H1 (cell line): ENCODE data around the gene SPATA31D4. TPM values are rescaled to one million over a fixed set of nuclear protein-coding genes. Genes with fewer than 3 reads are reported as not detected.

Experiments used
- CHD7 ChIP-seq: fragments of 300-600 bp; sonication (generic); IDR thresholded peaks from 2 replicates; pipeline ENCODE4 v1.7.1; 2012; ENCODE audit warnings: low read length, moderate library complexity, mild to moderate bottlenecking, inconsistent platforms; ENCODE audit not compliant: insufficient replicate concordance
- polyA plus RNA-seq, 7 experiments: library from polyadenylated mRNA; depleted of rRNA in 3 of 7; stranded (reverse) in 5 of 7; unstranded in 2 of 7; fragments of >200 nt in 5 of 7; fragments of 200-250 nt in 2 of 7; gene quantifications; 1 replicate in 5 of 7; 2 replicates in 1 of 7; 4 replicates in 1 of 7; pipeline versions ENCODE4 v1.2.1 to v1.2.3, GENCODE V29; 2011 to 2013; ENCODE audit warnings: missing spikeins in 2 of 7, mixed read lengths in 2 of 7
- total RNA-seq: library from RNA; stranded (reverse); fragmentation: NEBNext Ultra II Directional; extraction: Animal tissue kit (Norgen Biotek cat#: 25700); gene quantifications from 2 replicates; pipeline ENCODE4 v1.2.1, GENCODE V29; 2021

The SPATA31D4 gene
- total and polyA plus RNA-seq, 2 of the 8 experiments (the other 6 are each of a cell fraction or from before 2014, with no cell fraction given) = not detected

GRCh38 chr9:81979196-81979595 is 51.0 kb downstream of the SPATA31D4 start (continued):
- TF ChIP-seq CHD7 = no peak
